HG03439 (cell line): ENCODE data around the gene OR6Y1.

Experiments
- ATAC-seq: cut with Tn5 transposase; IDR thresholded peaks from one replicate; pipeline ENCODE4 v1.9.1; 2021; ENCODE audit warnings: mild to moderate bottlenecking, moderate library complexity; ENCODE audit not compliant: unreplicated experiment

OR6Y1 gene

GRCh38 chr1:158554352-158554751 lies at the start of gene OR6Y1:
Gene OR6Y1 (minus strand): TSS chr1:158554405. CDS start chr1:158548105, 6,300 bp downstream.
- ATAC-seq = no peak

GRCh38 chr1:158600735-158601134 lies 46.5 kb upstream of the OR6Y1 start:
- no peak for ATAC-seq

- ATAC-seq = no peak
Measured at GRCh38 chr1:158586942-158587341, 32.7 kb upstream of the OR6Y1 start.

- ATAC-seq = no peak
Measured at GRCh38 chr1:158583962-158584361, 29.8 kb upstream of the OR6Y1 start.

- no peak for ATAC-seq
Measured at GRCh38 chr1:158579733-158580132, 25.5 kb upstream of the OR6Y1 start, which contains the start of gene OR10X1. Gene OR10X1 (minus strand): TSS chr1:158579899. CDS start chr1:158579899, 0 bp downstream.

GRCh38 chr1:158577561-158577960 lies 23.4 kb upstream of the OR6Y1 start:
- ATAC-seq = no peak

GRCh38 chr1:158572226-158572625 lies 18.0 kb upstream of the OR6Y1 start:
- ATAC-seq = no peak

GRCh38 chr1:158570480-158570879 lies 16.3 kb upstream of the OR6Y1 start, which contains the start of gene OR6P1:
Gene OR6P1 (minus strand): TSS chr1:158570580. CDS start chr1:158563604, 6,976 bp downstream.
- ATAC-seq = no peak

GRCh38 chr1:158564608-158565007 lies 10.4 kb upstream of the OR6Y1 start:
- no peak for ATAC-seq

- no peak for ATAC-seq
Measured at GRCh38 chr1:158563853-158564252, 9.6 kb upstream of the OR6Y1 start.

- ATAC-seq = no peak
Measured at GRCh38 chr1:158559696-158560095, 5.5 kb upstream of the OR6Y1 start.

- ATAC-seq = no peak
Measured at GRCh38 chr1:158552296-158552695, 1.9 kb downstream of the OR6Y1 start.

- ATAC-seq = no peak
Measured at GRCh38 chr1:158547533-158547932, 6.7 kb downstream of the OR6Y1 start.

- no peak for ATAC-seq
Measured at GRCh38 chr1:158537609-158538008, 16.6 kb downstream of the OR6Y1 start.

GRCh38 chr1:158534496-158534895 lies 19.7 kb downstream of the OR6Y1 start:
- no peak for ATAC-seq

- ATAC-seq = no peak
Measured at GRCh38 chr1:158527190-158527815, 26.9 kb downstream of the OR6Y1 start.

GRCh38 chr1:158521666-158522058 lies 32.5 kb downstream of the OR6Y1 start:
- no peak for ATAC-seq

GRCh38 chr1:158520955-158521665 lies 33.1 kb downstream of the OR6Y1 start:
- no peak for ATAC-seq

GRCh38 chr1:158520021-158520420 lies 34.2 kb downstream of the OR6Y1 start:
- no peak for ATAC-seq

GRCh38 chr1:158516966-158517365 lies 37.2 kb downstream of the OR6Y1 start:
- no peak for ATAC-seq

GRCh38 chr1:158509471-158510156 lies 44.6 kb downstream of the OR6Y1 start:
- ATAC-seq = no peak

GRCh38 chr1:158507511-158507910 lies 46.7 kb downstream of the OR6Y1 start:
- ATAC-seq = no peak
